ENCODE data around the gene UPK3B.
A peak's percentile ranks its signal among the peaks of the same experiment; 100 is the strongest.
"Not testable (repeated sequence)": the region's sequence is repeated elsewhere in the genome, so short reads cannot be mapped to it uniquely, and the experiment has no call there.

The UPK3B gene

GRCh38 chr7:76480403-76481253 is 29.7 kb upstream of the UPK3B start:
- not testable (repeated sequence) for H3K27ac Mint-ChIP-seq; H3K4me1 Mint-ChIP-seq; H3K27me3 Mint-ChIP-seq; H3K9me3 Mint-ChIP-seq; H3K4me3 Mint-ChIP-seq; ATAC-seq (ENCODE audit: low read depth); DNase-seq (ENCODE audit: low spot score in 2 of 2)
- peaks cover 11% of the 10 kb centered on the region for H3K36me3 Mint-ChIP-seq

GRCh38 chr7:76482660-76483059 is 27.7 kb upstream of the UPK3B start:
- ATAC-seq (ENCODE audit: low read depth); H3K9me3 Mint-ChIP-seq: not testable (repeated sequence)

DNA sequence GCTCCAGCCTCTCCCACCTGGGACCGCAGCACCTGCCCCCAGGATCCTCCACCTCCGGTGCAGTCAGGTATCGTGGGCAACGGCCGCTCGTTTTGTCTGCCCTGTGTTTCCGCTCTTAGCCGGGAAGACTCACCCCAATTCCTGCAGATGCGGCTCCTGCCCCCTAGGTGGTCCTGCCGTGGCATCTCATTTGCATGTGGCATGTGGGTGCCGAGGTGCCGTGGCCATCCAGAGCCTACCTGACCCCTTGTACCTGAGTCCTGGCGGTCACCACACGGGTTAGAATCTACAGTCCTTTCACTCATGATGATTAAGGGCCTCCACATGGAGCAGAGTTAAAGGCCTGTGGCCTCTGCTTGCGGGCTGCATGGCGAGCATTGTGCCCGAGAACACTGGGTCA is 27.3 kb upstream of the UPK3B start:
- not testable (repeated sequence) for H3K27me3 Mint-ChIP-seq; ATAC-seq (ENCODE audit: low read depth); H3K4me1 Mint-ChIP-seq; DNase-seq (ENCODE audit: low spot score in 2 of 2); H3K4me3 Mint-ChIP-seq; H3K9me3 Mint-ChIP-seq; H3K27ac Mint-ChIP-seq
- peaks cover 11% of the 10 kb centered on the region for H3K36me3 Mint-ChIP-seq

More at GRCh38 chr7:76482660-76483059, 27.7 kb upstream of the UPK3B start:
- H3K27me3 Mint-ChIP-seq; H3K27ac Mint-ChIP-seq; DNase-seq (ENCODE audit: low spot score in 2 of 2); H3K4me1 Mint-ChIP-seq; H3K4me3 Mint-ChIP-seq: not testable (repeated sequence)
- peaks cover 11% of the 10 kb centered on the region for H3K36me3 Mint-ChIP-seq

DNA sequence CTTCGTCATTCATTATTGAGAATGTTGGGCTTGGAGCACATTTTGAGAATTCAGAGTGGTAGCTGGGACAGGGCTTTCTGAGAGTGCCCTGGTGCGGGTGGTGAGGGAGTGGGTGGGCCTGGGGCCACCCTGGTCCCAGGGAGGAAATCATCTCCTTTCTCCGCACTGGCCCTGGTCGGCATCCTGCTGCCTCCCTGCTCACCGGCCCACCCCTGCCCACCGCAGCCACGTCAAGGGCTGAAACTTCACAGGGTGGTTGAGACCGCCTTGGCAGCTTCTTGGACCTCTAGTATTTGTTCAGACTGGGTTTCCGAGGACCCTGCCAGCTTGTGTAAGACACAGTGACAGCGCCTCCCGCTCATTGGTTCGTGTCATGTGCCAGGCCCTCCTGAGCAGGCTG is 25.9 kb upstream of the UPK3B start:
- peaks cover 11% of the 10 kb centered on the region for H3K36me3 Mint-ChIP-seq
- H3K27me3 Mint-ChIP-seq; ATAC-seq (ENCODE audit: low read depth); H3K4me3 Mint-ChIP-seq; H3K27ac Mint-ChIP-seq; H3K9me3 Mint-ChIP-seq; DNase-seq (ENCODE audit: low spot score in 2 of 2); H3K4me1 Mint-ChIP-seq: not testable (repeated sequence)

DNA sequence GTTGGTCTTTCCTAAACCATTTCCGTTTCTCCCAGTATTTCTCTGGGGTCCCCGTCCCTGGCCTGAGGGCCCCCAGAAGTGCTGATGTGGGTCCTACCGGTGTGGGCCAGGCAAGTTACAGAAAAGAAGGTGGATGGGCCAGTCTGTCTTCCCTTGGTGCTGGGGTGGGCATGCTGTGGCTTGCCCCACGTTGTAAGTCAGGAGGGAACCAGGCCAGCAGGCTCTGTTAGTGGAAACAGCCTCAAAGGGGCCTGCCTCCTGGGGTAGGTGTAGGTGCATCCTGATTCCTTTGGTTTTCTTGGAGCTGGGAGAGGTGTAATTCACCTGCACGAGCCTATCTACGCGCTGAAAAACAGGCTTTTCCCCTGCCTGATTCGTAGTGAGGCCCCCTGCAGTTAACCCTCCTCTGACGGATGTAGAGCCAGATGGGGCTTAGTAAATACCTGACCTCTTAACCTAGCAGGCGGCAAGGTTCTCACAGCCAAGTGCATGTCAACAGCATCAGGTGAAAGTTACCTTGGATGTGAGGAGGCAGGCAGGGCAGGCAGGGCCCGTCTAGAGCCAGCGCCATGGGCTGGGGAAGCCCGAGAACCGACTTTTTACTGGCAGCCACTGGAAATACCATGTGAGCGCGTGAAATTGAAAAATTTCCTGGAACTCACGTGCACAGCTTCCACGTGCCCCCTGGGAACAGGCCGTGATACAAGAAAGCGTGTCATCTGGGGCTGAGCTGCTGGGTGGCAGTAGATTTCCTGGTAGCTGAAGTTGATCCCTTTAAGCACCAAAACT is 24.3 kb upstream of the UPK3B start:
- H3K36me3 Mint-ChIP-seq: peaks cover 11% of the 10 kb centered on the region
- ATAC-seq (ENCODE audit: low read depth): peak; percentile 1
- H3K4me1 Mint-ChIP-seq; H3K9me3 Mint-ChIP-seq; H3K27ac Mint-ChIP-seq; H3K4me3 Mint-ChIP-seq; DNase-seq (ENCODE audit: low spot score in 2 of 2); H3K27me3 Mint-ChIP-seq: not testable (repeated sequence)

- ATAC-seq (ENCODE audit: low read depth): peak; percentile 96
- H3K27ac Mint-ChIP-seq; H3K4me3 Mint-ChIP-seq; H3K9me3 Mint-ChIP-seq; H3K4me1 Mint-ChIP-seq; DNase-seq (ENCODE audit: low spot score in 2 of 2); H3K27me3 Mint-ChIP-seq: not testable (repeated sequence)
- H3K36me3 Mint-ChIP-seq: peaks cover 11% of the 10 kb centered on the region
These were observed 23.7 kb upstream of the UPK3B start for GRCh38 chr7:76486618-76487017.

DNA sequence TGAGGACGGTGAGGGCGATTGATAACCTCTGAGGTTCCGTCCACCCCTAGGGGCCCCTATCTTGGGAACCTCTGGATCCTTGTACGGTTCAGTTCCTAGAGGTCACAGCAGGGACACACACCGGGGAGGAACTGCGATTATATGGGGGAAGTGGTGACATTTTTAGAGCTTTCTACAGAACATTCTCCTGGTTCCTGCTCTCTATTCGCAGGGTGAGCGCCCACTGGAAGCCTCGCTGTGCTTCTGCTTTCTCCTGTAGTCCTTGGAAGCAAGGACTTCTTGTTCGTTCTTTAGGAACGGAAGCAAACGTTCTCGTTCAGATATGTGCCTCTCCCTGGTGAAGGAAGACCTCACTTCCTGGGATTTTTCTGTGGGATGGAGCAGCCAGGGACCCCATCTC is 22.4 kb upstream of the UPK3B start:
- H3K27ac Mint-ChIP-seq; H3K36me3 Mint-ChIP-seq; ATAC-seq (ENCODE audit: low read depth); H3K27me3 Mint-ChIP-seq; DNase-seq (ENCODE audit: low spot score in 2 of 2); H3K4me3 Mint-ChIP-seq; H3K4me1 Mint-ChIP-seq; H3K9me3 Mint-ChIP-seq: not testable (repeated sequence)

DNA sequence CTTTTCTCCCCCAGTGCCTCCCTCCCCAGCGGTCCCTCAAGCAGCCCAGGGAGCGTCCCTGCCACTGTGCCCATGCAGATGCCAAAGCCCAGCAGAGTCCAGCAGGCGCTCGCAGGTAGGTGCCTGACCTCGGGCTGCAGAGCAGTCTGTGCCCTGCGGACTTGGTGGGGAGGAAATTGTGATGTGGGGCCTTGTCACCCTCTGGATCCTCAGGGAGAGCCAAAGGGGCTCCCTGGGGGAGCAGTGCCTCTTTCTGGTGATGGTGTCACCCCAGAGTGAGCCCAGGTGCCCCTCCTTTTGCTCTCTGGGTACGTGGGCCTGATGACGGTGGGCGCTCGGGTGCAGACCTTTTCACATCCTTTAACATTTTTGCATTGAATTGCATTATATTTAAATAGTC is 18.2 kb upstream of the UPK3B start:
- H3K9me3 Mint-ChIP-seq; ATAC-seq (ENCODE audit: low read depth); H3K27me3 Mint-ChIP-seq; H3K4me3 Mint-ChIP-seq; H3K36me3 Mint-ChIP-seq; H3K27ac Mint-ChIP-seq; DNase-seq (ENCODE audit: low spot score in 2 of 2); H3K4me1 Mint-ChIP-seq: not testable (repeated sequence)

GRCh38 chr7:76495717-76496116 is 14.6 kb upstream of the UPK3B start:
- not testable (repeated sequence) for H3K4me3 Mint-ChIP-seq; ATAC-seq (ENCODE audit: low read depth)

DNA sequence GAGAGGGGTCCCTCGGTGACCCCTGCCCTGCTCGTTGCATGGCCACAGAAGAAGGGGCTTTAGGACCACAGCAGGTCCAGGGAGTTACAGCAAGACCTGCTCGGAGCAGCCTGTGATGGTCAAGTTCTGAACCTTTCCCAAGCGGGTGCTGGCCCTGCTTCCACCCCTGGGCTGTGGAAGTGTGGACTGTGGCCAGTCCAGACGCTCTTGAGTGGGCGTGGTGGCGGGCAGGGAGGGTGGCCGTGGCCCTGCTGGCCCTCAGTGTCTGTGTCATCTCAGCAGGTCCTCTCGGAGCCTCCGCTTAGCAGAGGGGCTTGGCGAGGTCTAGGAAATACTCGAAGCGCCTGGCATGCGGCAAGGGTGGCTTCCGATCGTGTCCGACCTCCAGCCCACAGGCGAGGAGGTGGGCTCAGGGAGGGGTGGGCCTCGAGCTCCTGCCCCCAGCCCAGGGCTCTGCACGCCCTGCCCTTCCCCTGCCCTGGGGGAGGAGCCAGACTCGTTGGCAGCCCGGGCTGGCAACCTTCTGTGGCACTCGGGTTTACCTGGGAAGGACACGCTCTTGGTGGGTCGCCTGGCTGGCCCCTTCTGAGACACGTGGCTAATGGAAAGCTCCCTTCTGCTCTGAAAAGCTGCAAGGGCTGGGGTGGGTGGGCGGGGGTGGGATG is 12.3 kb upstream of the UPK3B start:
- H3K4me1 Mint-ChIP-seq; H3K27ac Mint-ChIP-seq; H3K4me3 Mint-ChIP-seq; ATAC-seq (ENCODE audit: low read depth); H3K9me3 Mint-ChIP-seq; DNase-seq (ENCODE audit: low spot score in 2 of 2); H3K36me3 Mint-ChIP-seq; H3K27me3 Mint-ChIP-seq: not testable (repeated sequence)

More at GRCh38 chr7:76495717-76496116, 14.6 kb upstream of the UPK3B start:
- H3K4me1 Mint-ChIP-seq; H3K36me3 Mint-ChIP-seq; DNase-seq (ENCODE audit: low spot score in 2 of 2); H3K27me3 Mint-ChIP-seq; H3K27ac Mint-ChIP-seq; H3K9me3 Mint-ChIP-seq: not testable (repeated sequence)

GRCh38 chr7:76498583-76499200 is 11.7 kb upstream of the UPK3B start:
- H3K9me3 Mint-ChIP-seq; H3K4me1 Mint-ChIP-seq; ATAC-seq (ENCODE audit: low read depth): not testable (repeated sequence)

GRCh38 chr7:76499201-76499923 is 11.0 kb upstream of the UPK3B start:
- not testable (repeated sequence) for H3K4me1 Mint-ChIP-seq; H3K9me3 Mint-ChIP-seq; H3K27ac Mint-ChIP-seq; DNase-seq (ENCODE audit: low spot score in 2 of 2); H3K27me3 Mint-ChIP-seq; H3K4me3 Mint-ChIP-seq; H3K36me3 Mint-ChIP-seq
- peak; percentile 16 for ATAC-seq (ENCODE audit: low read depth)

More at GRCh38 chr7:76498583-76499200, 11.7 kb upstream of the UPK3B start:
- H3K27ac Mint-ChIP-seq; H3K36me3 Mint-ChIP-seq; H3K4me3 Mint-ChIP-seq; H3K27me3 Mint-ChIP-seq; DNase-seq (ENCODE audit: low spot score in 2 of 2): not testable (repeated sequence)

DNA sequence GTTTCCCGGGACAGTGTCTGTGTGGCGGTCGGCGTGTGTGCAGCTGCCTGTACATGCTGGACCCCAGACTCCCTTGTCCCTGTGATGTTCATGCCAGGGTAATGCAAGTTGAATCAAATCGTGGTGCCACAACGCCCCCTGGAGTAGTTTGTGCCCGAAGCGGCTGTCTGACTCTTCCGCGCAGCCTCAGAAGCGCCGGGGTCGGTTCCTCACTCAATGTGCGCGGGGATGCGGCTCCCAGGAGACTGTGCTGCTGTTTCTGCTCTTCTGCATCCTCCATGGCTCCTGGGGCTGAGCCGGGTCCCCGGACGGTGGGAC is 10.5 kb upstream of the UPK3B start:
- H3K27me3 Mint-ChIP-seq; DNase-seq (ENCODE audit: low spot score in 2 of 2); H3K4me3 Mint-ChIP-seq; H3K9me3 Mint-ChIP-seq; H3K4me1 Mint-ChIP-seq; H3K27ac Mint-ChIP-seq; H3K36me3 Mint-ChIP-seq: not testable (repeated sequence)
- peak; percentile 93 for ATAC-seq (ENCODE audit: low read depth)

Measured in memory B cell (primary cell).